RWPE2 (cell line): Measurements from ENCODE around the gene AKAP6.
A peak's percentile ranks its signal among the peaks of the same experiment; 100 is the strongest.

Experiments used
- ATAC-seq: fragments of 200-7000 bp; cut with Tn5 transposase; 3 replicates; pipeline ENCODE4 v1.9.1; 2021; ENCODE audit warnings: low read depth
- DNase-seq: peaks from one replicate; pipeline ENCODE4 v3.0.0-alpha.2; 2020; ENCODE audit warnings: low spot score
- H3K27ac ChIP-seq: fragments of 450-650 bp; 2 replicates; pipeline ENCODE4 v1.5.1; 2017; ENCODE audit warnings: mild to moderate bottlenecking; ENCODE audit not compliant: poor library complexity, severe bottlenecking
- H3K27me3 ChIP-seq: fragments of 250-450 bp; sonication (Bioruptor Pico); 2 replicates; pipeline ENCODE4 v1.5.1; 2021; ENCODE audit warnings: mild to moderate bottlenecking, moderate library complexity; ENCODE audit not compliant: insufficient read depth, poor library complexity, severe bottlenecking
- H3K36me3 ChIP-seq: fragments of 250-450 bp; sonication (Bioruptor Pico); 2 replicates; pipeline ENCODE4 v1.5.1; 2020; ENCODE audit warnings: low read depth, mild to moderate bottlenecking, moderate library complexity
- H3K4me1 ChIP-seq: fragments of 250-450 bp; sonication (Bioruptor Pico); 2 replicates; pipeline ENCODE4 v1.5.1; 2021; ENCODE audit warnings: mild to moderate bottlenecking, moderate library complexity; ENCODE audit not compliant: insufficient read depth, poor library complexity, severe bottlenecking
- H3K4me3 ChIP-seq: fragments of 250-450 bp; sonication (Bioruptor Pico); 2 replicates; pipeline ENCODE4 v1.5.1; 2021; ENCODE audit warnings: mild to moderate bottlenecking, moderate library complexity; ENCODE audit not compliant: severe bottlenecking
- H3K9me3 ChIP-seq: fragments of 250-450 bp; sonication (Bioruptor Pico); 2 replicates; pipeline ENCODE4 v1.5.1; 2021; ENCODE audit warnings: mild to moderate bottlenecking, moderate library complexity; ENCODE audit not compliant: severe bottlenecking
- CTCF ChIP-seq: fragments of 450-650 bp; IDR thresholded peaks from one replicate; pipeline ENCODE4 v1.5.1; 2017; ENCODE audit warnings: mild to moderate bottlenecking, moderate library complexity; ENCODE audit not compliant: poor library complexity, severe bottlenecking

Gene AKAP6

GRCh38 chr14:32639208-32639607, 310.1 kb downstream of the AKAP6 start:
- Histone ChIP-seq H3K36me3 (no peaks in the 10 kb centered on the region), H3K9me3 (no peaks in the 10 kb centered on the region)

GRCh38 chr14:32645551-32645950, 316.5 kb downstream of the AKAP6 start:
- Histone ChIP-seq H3K36me3 (no peaks in the 10 kb centered on the region), H3K9me3 (no peaks in the 10 kb centered on the region), H3K27me3 (no peaks in the 10 kb centered on the region), H3K4me1 (no peaks in the 10 kb centered on the region), H3K27ac (no peak overlapping the region), H3K4me3 (no peak overlapping the region)
- no peak for DNase-seq
- TF ChIP-seq CTCF, result no peak
- no peak for ATAC-seq

More at GRCh38 chr14:32639208-32639607, 310.1 kb downstream of the AKAP6 start:
- no peak for ATAC-seq
- no peak for TF ChIP-seq CTCF
- H3K27ac ChIP-seq, result no peak overlapping the region
- H3K4me1 ChIP-seq, result peaks cover 8% of the 10 kb centered on the region
- DNase-seq, result no peak
- H3K4me3 ChIP-seq, result no peak overlapping the region
- no peaks in the 10 kb centered on the region for H3K27me3 ChIP-seq

- DNase-seq (no peak), ATAC-seq (peak; percentile 88)
- TF ChIP-seq CTCF, result no peak
- no peaks in the 10 kb centered on the region for H3K36me3 ChIP-seq
- no peaks in the 10 kb centered on the region for H3K9me3 ChIP-seq
- H3K4me1 ChIP-seq, result no peaks in the 10 kb centered on the region
- H3K27ac ChIP-seq, result no peak overlapping the region
- H3K4me3 ChIP-seq, result no peak overlapping the region
- H3K27me3 ChIP-seq, result no peaks in the 10 kb centered on the region
These were observed 319.3 kb downstream of the AKAP6 start for GRCh38 chr14:32648434-32648833.

GRCh38 chr14:32650030-32650429, 320.9 kb downstream of the AKAP6 start:
- TF ChIP-seq CTCF, result no peak
- DNase-seq (no peak), ATAC-seq (no peak)
- Histone ChIP-seq H3K27me3 (no peaks in the 10 kb centered on the region), H3K36me3 (no peaks in the 10 kb centered on the region), H3K4me3 (no peak overlapping the region), H3K9me3 (no peaks in the 10 kb centered on the region), H3K27ac (no peak overlapping the region), H3K4me1 (no peaks in the 10 kb centered on the region)

- TF ChIP-seq CTCF, result no peak
- no peaks in the 10 kb centered on the region for H3K36me3 ChIP-seq
- ATAC-seq, result no peak
These were observed 321.6 kb downstream of the AKAP6 start for GRCh38 chr14:32650665-32651064.

More at GRCh38 chr14:32650665-32651064, 321.6 kb downstream of the AKAP6 start:
- Histone ChIP-seq H3K4me1 (no peaks in the 10 kb centered on the region), H3K27ac (no peak overlapping the region), H3K9me3 (no peaks in the 10 kb centered on the region), H3K27me3 (no peaks in the 10 kb centered on the region), H3K4me3 (no peak overlapping the region)
- no peak for DNase-seq
